ENCODE data around the gene ABCB8. TPM values are rescaled to one million over a fixed set of nuclear protein-coding genes. Genes with fewer than 3 reads are reported as not detected.
A peak's percentile ranks its signal among the peaks of the same experiment; 100 is the strongest.

ABCB8 gene
- total RNA-seq, 1 donor from 2014 or later = 40.6 TPM

GRCh38 chr7:151077705-151078232, 49.5 kb downstream of the ABCB8 start:
- peaks cover 35% of the 10 kb centered on the region for H3K4me1 ChIP-seq
- no peaks in the 10 kb centered on the region for H3K27me3 ChIP-seq
- DNase-seq (no peak), ATAC-seq (no peak)
- TF ChIP-seq, protein P1, sequence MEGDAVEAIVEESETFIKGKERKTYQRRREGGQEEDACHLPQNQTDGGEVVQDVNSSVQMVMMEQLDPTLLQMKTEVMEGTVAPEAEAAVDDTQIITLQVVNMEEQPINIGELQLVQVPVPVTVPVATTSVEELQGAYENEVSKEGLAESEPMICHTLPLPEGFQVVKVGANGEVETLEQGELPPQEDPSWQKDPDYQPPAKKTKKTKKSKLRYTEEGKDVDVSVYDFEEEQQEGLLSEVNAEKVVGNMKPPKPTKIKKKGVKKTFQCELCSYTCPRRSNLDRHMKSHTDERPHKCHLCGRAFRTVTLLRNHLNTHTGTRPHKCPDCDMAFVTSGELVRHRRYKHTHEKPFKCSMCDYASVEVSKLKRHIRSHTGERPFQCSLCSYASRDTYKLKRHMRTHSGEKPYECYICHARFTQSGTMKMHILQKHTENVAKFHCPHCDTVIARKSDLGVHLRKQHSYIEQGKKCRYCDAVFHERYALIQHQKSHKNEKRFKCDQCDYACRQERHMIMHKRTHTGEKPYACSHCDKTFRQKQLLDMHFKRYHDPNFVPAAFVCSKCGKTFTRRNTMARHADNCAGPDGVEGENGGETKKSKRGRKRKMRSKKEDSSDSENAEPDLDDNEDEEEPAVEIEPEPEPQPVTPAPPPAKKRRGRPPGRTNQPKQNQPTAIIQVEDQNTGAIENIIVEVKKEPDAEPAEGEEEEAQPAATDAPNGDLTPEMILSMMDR (IDR thresholded peaks at IDR 0.05) = no peak
- H3K27ac ChIP-seq = no peak overlapping the region
- H3K36me3 ChIP-seq = peaks cover 38% of the 10 kb centered on the region
- intact Hi-C loops (cut with DNase I) = no loop called here
- H3K9me3 ChIP-seq = no peaks in the 10 kb centered on the region
- no peak overlapping the region for H3K4me3 ChIP-seq

DNA sequence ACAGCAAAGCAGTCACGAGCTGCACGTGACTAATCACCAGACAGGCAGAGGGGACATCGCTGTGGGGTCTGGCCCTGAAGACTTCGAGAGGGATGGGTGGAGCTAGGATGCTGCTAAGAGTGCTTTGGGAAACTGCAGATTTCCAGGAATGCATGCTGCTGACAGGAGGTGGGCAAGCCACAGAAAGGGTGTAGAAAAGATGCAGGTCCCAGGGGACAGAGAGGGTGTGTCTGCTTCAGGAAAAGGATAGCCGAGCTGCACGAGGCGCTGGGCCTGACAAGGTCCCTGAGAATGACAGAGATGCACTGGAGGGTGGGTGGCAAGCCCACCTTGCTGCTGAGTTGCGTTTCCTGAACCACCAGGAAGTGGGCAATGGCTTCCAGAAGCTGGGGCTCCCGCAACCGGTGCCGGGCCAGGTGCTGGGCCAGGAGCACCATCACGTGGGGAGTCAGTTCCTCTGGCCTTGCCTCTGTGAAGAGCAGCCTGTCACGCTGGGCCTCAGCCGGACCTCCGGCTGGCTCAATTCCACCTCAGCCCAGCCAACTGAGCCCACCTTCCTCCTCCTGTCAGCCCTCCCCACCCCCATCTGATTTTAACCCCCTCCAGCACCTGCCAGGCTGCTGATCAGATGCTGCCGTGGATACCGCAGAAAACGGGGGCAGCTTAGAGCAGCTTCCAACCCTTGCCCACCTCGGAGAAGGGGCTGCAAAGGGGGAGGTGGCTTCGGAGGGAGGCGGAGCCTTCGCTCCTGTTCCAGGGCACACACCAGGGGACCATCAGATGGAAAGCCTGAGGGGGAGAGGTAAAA, 50.2 kb downstream of the ABCB8 start:
- H3K4me3 ChIP-seq = no peak overlapping the region
- no peaks in the 10 kb centered on the region for H3K27me3 ChIP-seq
- TF ChIP-seq, protein P1 (IDR thresholded peaks at IDR 0.05) = no peak
- DNase-seq = peak; percentile 60
- ATAC-seq = no peak
- no peaks in the 10 kb centered on the region for H3K9me3 ChIP-seq
- peaks cover 31% of the 10 kb centered on the region for H3K36me3 ChIP-seq
- intact Hi-C loops (cut with DNase I) = no loop called here
- H3K4me1 ChIP-seq = peaks cover 35% of the 10 kb centered on the region
- no peak overlapping the region for H3K27ac ChIP-seq

DNA sequence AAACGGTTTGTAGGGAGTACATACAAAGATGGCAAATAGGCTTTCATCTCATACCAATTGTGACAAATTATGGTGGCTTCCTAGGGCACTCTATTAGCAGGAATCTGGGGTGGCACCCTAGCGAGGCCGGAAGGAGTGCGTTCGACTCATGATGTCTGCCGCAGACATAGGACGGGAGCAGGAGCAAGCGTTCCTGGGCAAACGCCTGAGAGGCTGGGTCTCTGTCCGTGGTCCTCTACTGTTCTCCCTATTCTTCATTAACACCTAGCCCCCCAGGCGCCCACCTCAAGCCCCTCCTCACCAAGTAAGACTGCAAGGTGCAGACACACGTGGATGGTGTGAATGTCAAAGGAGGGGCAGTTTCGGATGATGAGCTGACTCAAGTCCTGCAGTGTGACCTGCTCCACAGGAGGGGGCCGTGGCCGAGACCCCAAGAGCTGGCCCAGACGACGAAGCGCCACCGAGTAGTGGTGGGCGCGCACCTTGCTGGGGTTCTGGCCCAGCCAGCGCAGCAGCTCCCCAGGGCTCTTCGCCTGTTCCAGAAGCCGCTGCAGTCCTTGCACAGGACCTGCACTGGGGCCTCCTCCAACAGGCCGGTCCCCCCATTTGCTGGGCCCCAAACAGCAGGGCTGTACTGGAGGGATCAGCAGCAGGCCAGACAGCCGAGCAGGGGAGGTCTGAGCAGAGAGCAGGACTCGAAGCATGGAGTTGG, 51.1 kb downstream of the ABCB8 start:
- DNase-seq (peak; percentile 58), ATAC-seq (no peak)
- H3K36me3 ChIP-seq = peaks cover 22% of the 10 kb centered on the region
- intact Hi-C loops (cut with DNase I) = no loop called here
- H3K9me3 ChIP-seq = no peaks in the 10 kb centered on the region
- no peak overlapping the region for H3K27ac ChIP-seq
- peak overlapping the region; percentile 78 for H3K4me3 ChIP-seq
- TF ChIP-seq, protein P1 (IDR thresholded peaks at IDR 0.05) = no peak
- H3K27me3 ChIP-seq = no peaks in the 10 kb centered on the region
- peaks cover 43% of the 10 kb centered on the region for H3K4me1 ChIP-seq

DNA sequence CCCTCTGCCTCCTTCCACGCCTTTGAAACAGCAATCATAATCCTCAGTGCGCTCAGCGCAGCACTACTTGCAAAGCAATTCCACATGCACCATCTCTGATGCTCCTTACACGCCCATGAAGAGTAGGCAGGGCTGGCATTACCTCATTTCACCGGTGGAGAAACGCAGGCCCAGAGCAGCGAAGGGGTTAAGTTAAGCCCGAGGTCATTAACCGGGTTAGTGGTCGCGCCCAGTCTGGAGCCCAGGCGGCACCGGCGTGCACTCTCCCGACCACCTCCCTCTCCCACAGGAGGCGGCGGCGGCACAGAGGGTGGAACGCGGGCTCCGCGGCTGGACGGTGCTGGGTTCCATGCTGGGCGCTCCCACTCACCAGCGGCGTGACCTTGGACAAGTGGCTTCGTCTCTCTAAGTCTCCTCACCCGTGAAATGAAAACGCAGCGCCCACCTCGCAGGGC, 51.8 kb downstream of the ABCB8 start:
- peaks cover 45% of the 10 kb centered on the region for H3K4me1 ChIP-seq
- intact Hi-C loops (cut with DNase I) = no loop called here
- peak overlapping the region; percentile 78 for H3K4me3 ChIP-seq
- H3K27me3 ChIP-seq = no peaks in the 10 kb centered on the region
- ATAC-seq = peak; percentile 3
- H3K36me3 ChIP-seq = peaks cover 14% of the 10 kb centered on the region
- H3K27ac ChIP-seq = peak overlapping the region; percentile 88
- no peaks in the 10 kb centered on the region for H3K9me3 ChIP-seq
- no peak for DNase-seq
- TF ChIP-seq, protein P1 (IDR thresholded peaks at IDR 0.05) = no peak

- Histone ChIP-seq H3K4me3 (peak within 1 kb of the TSS; percentile 78), H3K9me3 (no peaks in the 10 kb centered on the region), H3K36me3 (peaks cover 9% of the 10 kb centered on the region), H3K4me1 (peaks cover 50% of the 10 kb centered on the region), H3K27me3 (no peaks in the 10 kb centered on the region), H3K27ac (peak within 1 kb of the TSS; percentile 88)
- intact Hi-C loops (cut with DNase I) = no loop called here
- ATAC-seq = peak; percentile 91
- TF ChIP-seq, protein P1 (IDR thresholded peaks at IDR 0.05) = no peak
- peak; percentile 95 for DNase-seq
Measured at GRCh38 chr7:151080522-151081169, 52.4 kb downstream of the ABCB8 start, which contains the start of gene FASTK. Gene FASTK (minus strand): TSS chr7:151080809. CDS start chr7:151080766, 43 bp downstream.
